Stimulated activated CD8-positive, alpha-beta memory T cell treated with anti-CD3 and anti-CD28 coated beads, Interleukin-7, amount 100 ng/mL, for 1 hour (primary cell): ENCODE data around the gene AS3MT.
"Not testable (repeated sequence)": the region's sequence is repeated elsewhere in the genome, so short reads cannot be mapped to it uniquely, and the experiment has no call there.

Experiments used
- DNase-seq, 2 donors: peaks; one replicate each; pipeline ENCODE4 v3.0.0-alpha.2; 2020; ENCODE audit warnings: low read depth in 2 of 2

The AS3MT gene

GRCh38 chr10:102919246-102919959 is 50.1 kb downstream of the AS3MT start:
- no peak for DNase-seq

- no peak for DNase-seq
Observed at GRCh38 chr10:102919992-102920739, 50.9 kb downstream of the AS3MT start.

GRCh38 chr10:102923601-102924000 is 54.3 kb downstream of the AS3MT start:
- DNase-seq, result no peak

- DNase-seq, result no peak
Observed at GRCh38 chr10:102926842-102927241, 57.6 kb downstream of the AS3MT start.

GRCh38 chr10:102927311-102928010 is 58.2 kb downstream of the AS3MT start:
- DNase-seq, result no peak

GRCh38 chr10:102928442-102928841 is 59.2 kb downstream of the AS3MT start:
- DNase-seq, result not testable (repeated sequence)

- no peak for DNase-seq
Observed at GRCh38 chr10:102930720-102931119, 61.5 kb downstream of the AS3MT start.

- no peak for DNase-seq
Observed at GRCh38 chr10:102931643-102932042, 62.4 kb downstream of the AS3MT start.

GRCh38 chr10:102935505-102935904 is 66.2 kb downstream of the AS3MT start:
- DNase-seq, result no peak

- no peak for DNase-seq
Observed at GRCh38 chr10:102935939-102936605, 66.8 kb downstream of the AS3MT start.

GRCh38 chr10:102941401-102941800 is 72.1 kb downstream of the AS3MT start:
- no peak for DNase-seq

GRCh38 chr10:102945449-102945848 is 76.2 kb downstream of the AS3MT start:
- DNase-seq, result no peak

- DNase-seq, result no peak
Observed at GRCh38 chr10:102945962-102946361, 76.7 kb downstream of the AS3MT start.

GRCh38 chr10:102946992-102947391 is 77.7 kb downstream of the AS3MT start:
- no peak for DNase-seq

- no peak for DNase-seq
Observed at GRCh38 chr10:102948176-102948575, 78.9 kb downstream of the AS3MT start.

GRCh38 chr10:102948786-102949185 is 79.5 kb downstream of the AS3MT start:
- DNase-seq, result no peak

- DNase-seq, result no peak
Observed at GRCh38 chr10:102949916-102950315, 80.6 kb downstream of the AS3MT start.

GRCh38 chr10:102951316-102951715 is 82.0 kb downstream of the AS3MT start:
- no peak for DNase-seq
